ENCODE results near the gene CLEC14A.
A peak's percentile ranks its signal among the peaks of the same experiment; 100 is the strongest.

CLEC14A gene

GRCh38 chr14:38261620-38262019 is 5.7 kb upstream of the CLEC14A start:
- H3K4me3 ChIP-seq (ENCODE audit: low read length): no peak overlapping the region
- DNase-seq (ENCODE audit: low read depth): no peak
- TF ChIP-seq, protein P1, sequence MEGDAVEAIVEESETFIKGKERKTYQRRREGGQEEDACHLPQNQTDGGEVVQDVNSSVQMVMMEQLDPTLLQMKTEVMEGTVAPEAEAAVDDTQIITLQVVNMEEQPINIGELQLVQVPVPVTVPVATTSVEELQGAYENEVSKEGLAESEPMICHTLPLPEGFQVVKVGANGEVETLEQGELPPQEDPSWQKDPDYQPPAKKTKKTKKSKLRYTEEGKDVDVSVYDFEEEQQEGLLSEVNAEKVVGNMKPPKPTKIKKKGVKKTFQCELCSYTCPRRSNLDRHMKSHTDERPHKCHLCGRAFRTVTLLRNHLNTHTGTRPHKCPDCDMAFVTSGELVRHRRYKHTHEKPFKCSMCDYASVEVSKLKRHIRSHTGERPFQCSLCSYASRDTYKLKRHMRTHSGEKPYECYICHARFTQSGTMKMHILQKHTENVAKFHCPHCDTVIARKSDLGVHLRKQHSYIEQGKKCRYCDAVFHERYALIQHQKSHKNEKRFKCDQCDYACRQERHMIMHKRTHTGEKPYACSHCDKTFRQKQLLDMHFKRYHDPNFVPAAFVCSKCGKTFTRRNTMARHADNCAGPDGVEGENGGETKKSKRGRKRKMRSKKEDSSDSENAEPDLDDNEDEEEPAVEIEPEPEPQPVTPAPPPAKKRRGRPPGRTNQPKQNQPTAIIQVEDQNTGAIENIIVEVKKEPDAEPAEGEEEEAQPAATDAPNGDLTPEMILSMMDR (conservative IDR thresholded peaks at IDR 0.05; ENCODE audit: low read length): no peak

- DNase-seq (ENCODE audit: low read depth): no peak
- TF ChIP-seq, protein P1 (conservative IDR thresholded peaks at IDR 0.05; ENCODE audit: low read length): no peak
Measured at GRCh38 chr14:38257507-38257906, 1.6 kb upstream of the CLEC14A start.

DNA sequence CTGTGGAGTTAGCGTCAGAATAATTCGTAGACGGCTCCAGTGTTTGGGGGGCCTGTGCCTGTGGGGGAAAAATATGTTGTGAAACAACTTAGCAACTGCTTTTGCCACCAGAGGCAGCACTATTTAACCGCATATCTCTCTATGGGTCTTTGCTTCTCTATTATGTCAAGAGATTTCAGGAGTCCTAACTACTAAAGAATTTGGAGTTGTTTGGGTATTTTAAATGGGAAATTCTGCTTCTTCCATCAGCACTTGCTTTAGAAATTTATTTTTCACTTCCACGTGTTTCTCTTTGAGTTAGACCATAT is 594 bp upstream of the CLEC14A start:
- H3K4me3 ChIP-seq (ENCODE audit: low read length): no peak overlapping the region
- TF ChIP-seq, protein P1 (conservative IDR thresholded peaks at IDR 0.05; ENCODE audit: low read length): peak; percentile 18; the same call in 1 of the 2 replicates
- DNase-seq (ENCODE audit: low read depth): no peak

More at GRCh38 chr14:38257507-38257906, 1.6 kb upstream of the CLEC14A start:
- no peak overlapping the region for H3K4me3 ChIP-seq (ENCODE audit: low read length)

GRCh38 chr14:38255408-38255672 is 553 bp downstream of the CLEC14A start:
- peak overlapping the region; percentile 53 for H3K4me3 ChIP-seq (ENCODE audit: low read length)
- TF ChIP-seq, protein P1 (conservative IDR thresholded peaks at IDR 0.05; ENCODE audit: low read length): no peak
- no peak for DNase-seq (ENCODE audit: low read depth)

DNA sequence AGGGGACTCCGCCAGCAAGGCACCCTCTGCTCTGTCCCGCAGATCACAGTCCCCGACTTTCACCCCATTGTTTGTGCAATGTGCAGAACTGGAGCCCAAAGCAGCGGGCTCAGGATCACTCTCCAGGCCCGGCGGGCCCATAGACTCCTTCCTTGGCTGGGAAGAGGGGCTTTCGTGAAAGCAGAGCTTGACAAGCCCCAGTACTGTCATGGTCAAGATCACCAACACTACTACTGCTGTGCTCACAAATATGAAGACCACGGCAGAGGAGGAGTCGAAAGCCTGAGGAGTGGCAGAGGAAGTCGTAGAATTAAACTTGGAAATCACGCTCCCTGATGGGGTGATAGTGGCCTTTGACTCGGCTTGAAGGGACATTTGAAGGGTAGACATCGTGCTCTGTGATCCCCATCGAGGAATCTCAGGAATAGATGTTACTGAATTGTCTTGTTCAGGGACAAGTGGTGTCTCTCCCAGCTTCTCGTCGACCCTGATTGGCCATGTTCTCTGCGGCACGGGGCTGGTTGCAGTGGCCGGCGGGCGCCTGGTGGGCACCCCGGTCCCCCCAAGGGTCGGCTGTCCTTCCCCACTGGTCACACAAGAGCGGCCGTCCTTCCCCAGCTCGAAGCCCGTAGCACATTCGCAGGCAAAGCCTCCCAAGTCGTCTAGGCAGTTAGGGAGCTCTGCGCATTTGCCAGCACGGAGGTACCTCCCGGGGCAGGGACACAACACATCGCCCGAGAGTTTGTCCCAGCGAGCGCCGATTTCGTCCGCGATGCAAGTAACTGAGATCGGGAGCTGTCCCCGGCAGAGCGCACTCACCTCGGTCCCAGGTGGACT is 1.1 kb downstream of the CLEC14A start:
- DNase-seq (ENCODE audit: low read depth): peak; percentile 15
- TF ChIP-seq, protein P1 (conservative IDR thresholded peaks at IDR 0.05; ENCODE audit: low read length): no peak
- peak overlapping the region; percentile 53 for H3K4me3 ChIP-seq (ENCODE audit: low read length)

- no peak for DNase-seq (ENCODE audit: low read depth)
- no peak overlapping the region for H3K4me3 ChIP-seq (ENCODE audit: low read length)
- TF ChIP-seq, protein P1 (conservative IDR thresholded peaks at IDR 0.05; ENCODE audit: low read length): no peak
Measured at GRCh38 chr14:38253676-38254075, 2.2 kb downstream of the CLEC14A start.

GRCh38 chr14:38252066-38252710 is 3.7 kb downstream of the CLEC14A start:
- H3K4me3 ChIP-seq (ENCODE audit: low read length): no peak overlapping the region
- TF ChIP-seq, protein P1 (conservative IDR thresholded peaks at IDR 0.05; ENCODE audit: low read length): no peak
- DNase-seq (ENCODE audit: low read depth): no peak

All from AG10803 (cell line).